Loucy (cell line): ENCODE results near the gene KIF18B.

Experiments
- H2AFZ ChIP-seq: fragments of 200-600 bp; sonication (generic); 2 replicates; pipeline ENCODE4 v1.6.0; 2016; ENCODE audit warnings: antibody characterized with exemption, mild to moderate bottlenecking, low read length, moderate library complexity
- H3F3A ChIP-seq: fragments of 200-600 bp; 2 replicates; pipeline ENCODE4 v1.6.0; 2016; ENCODE audit warnings: antibody characterized with exemption, low read depth, mild to moderate bottlenecking
- H3K27me3 ChIP-seq: fragments of 200-600 bp; sonication (generic); 2 replicates; pipeline ENCODE4 v1.6.1; 2014; ENCODE audit warnings: low read length, mild to moderate bottlenecking; ENCODE audit not compliant: insufficient read depth, poor library complexity, severe bottlenecking
- H3K36me3 ChIP-seq: fragments of 200-600 bp; sonication (generic); 2 replicates; pipeline ENCODE4 v1.6.1; 2016; ENCODE audit warnings: low read length; ENCODE audit not compliant: insufficient read depth
- H3K4me1 ChIP-seq: fragments of 200-600 bp; sonication (generic); 2 replicates; pipeline ENCODE4 v1.5.1; 2014; ENCODE audit warnings: low read length, mild to moderate bottlenecking; ENCODE audit not compliant: insufficient read depth, poor library complexity, severe bottlenecking
- H3K4me2 ChIP-seq: fragments of 200-600 bp; sonication (generic); 2 replicates; pipeline ENCODE4 v1.6.0; 2014; ENCODE audit warnings: antibody characterized with exemption, low read length, low read depth, mild to moderate bottlenecking; ENCODE audit not compliant: poor library complexity, severe bottlenecking
- H3K4me3 ChIP-seq: fragments of 200-600 bp; sonication (generic); 2 replicates; pipeline ENCODE4 v1.5.1; 2014; ENCODE audit warnings: low read length, mild to moderate bottlenecking, mixed read lengths; ENCODE audit not compliant: poor library complexity, severe bottlenecking
- H3K79me2 ChIP-seq: fragments of 200-600 bp; sonication (generic); 2 replicates; pipeline ENCODE4 v1.6.1; 2014; ENCODE audit warnings: low read length; ENCODE audit not compliant: insufficient read depth
- H3K9ac ChIP-seq: fragments of 200-600 bp; sonication (generic); 2 replicates; pipeline ENCODE4 v1.6.0; 2014; ENCODE audit warnings: mild to moderate bottlenecking, low read depth, low read length, moderate library complexity; ENCODE audit not compliant: poor library complexity, severe bottlenecking
- H3K9me2 ChIP-seq: fragments of 200-600 bp; sonication (generic); replicated peaks from 2 replicates; pipeline ENCODE4 v1.6.1; 2016; ENCODE audit warnings: low read depth, low read length, mixed read lengths
- H3K9me3 ChIP-seq: fragments of 200-600 bp; sonication (generic); 2 replicates; pipeline ENCODE4 v1.6.1; 2014; ENCODE audit warnings: mild to moderate bottlenecking, antibody characterized with exemption, low read length, low read depth; ENCODE audit not compliant: insufficient read depth
- H4K20me1 ChIP-seq: fragments of 200-600 bp; sonication (generic); 2 replicates; pipeline ENCODE4 v1.6.0; 2014; ENCODE audit warnings: antibody characterized with exemption, low read length, mild to moderate bottlenecking; ENCODE audit not compliant: insufficient read depth, poor library complexity, severe bottlenecking
- CTCF ChIP-seq: fragments of 200-600 bp; sonication (generic); conservative IDR thresholded peaks from 2 replicates; pipeline ENCODE4 v1.5.1; 2014; ENCODE audit warnings: mild to moderate bottlenecking, antibody characterized with exemption, low read length
- EZH2phosphoT487 ChIP-seq: fragments of 200-600 bp; IDR thresholded peaks from 2 replicates; pipeline ENCODE4 v1.6.1; 2018; ENCODE audit warnings: antibody characterized with exemption, mild to moderate bottlenecking, moderate library complexity, borderline replicate concordance

KIF18B gene

GRCh38 chr17:44977814-44978550, 30.4 kb upstream of the KIF18B start:
- Histone ChIP-seq H3K4me3 (no peak overlapping the region), H3K9ac (no peak overlapping the region), H3K9me3 (no peaks in the 10 kb centered on the region), H2AFZ (no peak overlapping the region), H3K4me2 (no peak overlapping the region), H3K4me1 (no peaks in the 10 kb centered on the region), H4K20me1 (no peaks in the 10 kb centered on the region), H3K27me3 (no peaks in the 10 kb centered on the region), H3F3A (no peaks in the 10 kb centered on the region), H3K36me3 (no peaks in the 10 kb centered on the region), H3K79me2 (no peaks in the 10 kb centered on the region), H3K9me2 (no peaks in the 10 kb centered on the region)
- no peak for TF ChIP-seq EZH2phosphoT487
- TF ChIP-seq CTCF = no peak

- Histone ChIP-seq H3K27me3 (no peaks in the 10 kb centered on the region), H3K9me2 (no peaks in the 10 kb centered on the region), H3K4me3 (no peak overlapping the region), H3K36me3 (no peaks in the 10 kb centered on the region), H3K79me2 (no peaks in the 10 kb centered on the region), H2AFZ (peak overlapping the region; percentile 30; the same call in 1 of the 2 replicates), H3K4me1 (no peaks in the 10 kb centered on the region), H3K9me3 (no peaks in the 10 kb centered on the region), H3K9ac (no peak overlapping the region), H3F3A (no peaks in the 10 kb centered on the region), H3K4me2 (no peak overlapping the region), H4K20me1 (no peaks in the 10 kb centered on the region)
- TF ChIP-seq EZH2phosphoT487 (no peak), CTCF (peak; percentile 49)
These were observed 29.5 kb upstream of the KIF18B start for GRCh38 chr17:44977065-44977464.

- Histone ChIP-seq H3K9me2 (no peaks in the 10 kb centered on the region), H4K20me1 (no peaks in the 10 kb centered on the region), H3K4me1 (no peaks in the 10 kb centered on the region), H3K79me2 (no peaks in the 10 kb centered on the region), H3K4me3 (no peak overlapping the region), H3K36me3 (no peaks in the 10 kb centered on the region), H3K27me3 (peaks cover under 1% of the 10 kb centered on the region), H2AFZ (no peak overlapping the region), H3K9ac (no peak overlapping the region), H3F3A (no peaks in the 10 kb centered on the region), H3K9me3 (no peaks in the 10 kb centered on the region), H3K4me2 (no peak overlapping the region)
- TF ChIP-seq EZH2phosphoT487 = no peak
- no peak for TF ChIP-seq CTCF
These were observed 28.6 kb upstream of the KIF18B start for GRCh38 chr17:44976206-44976605.
